ENCODE data around the gene PREP. TPM values are rescaled to one million over a fixed set of nuclear protein-coding genes. Genes with fewer than 3 reads are reported as not detected.

PREP gene
- total RNA-seq, 4 donors from 2014 or later: 32.9 to 63.2 (median 41.2) TPM

DNA sequence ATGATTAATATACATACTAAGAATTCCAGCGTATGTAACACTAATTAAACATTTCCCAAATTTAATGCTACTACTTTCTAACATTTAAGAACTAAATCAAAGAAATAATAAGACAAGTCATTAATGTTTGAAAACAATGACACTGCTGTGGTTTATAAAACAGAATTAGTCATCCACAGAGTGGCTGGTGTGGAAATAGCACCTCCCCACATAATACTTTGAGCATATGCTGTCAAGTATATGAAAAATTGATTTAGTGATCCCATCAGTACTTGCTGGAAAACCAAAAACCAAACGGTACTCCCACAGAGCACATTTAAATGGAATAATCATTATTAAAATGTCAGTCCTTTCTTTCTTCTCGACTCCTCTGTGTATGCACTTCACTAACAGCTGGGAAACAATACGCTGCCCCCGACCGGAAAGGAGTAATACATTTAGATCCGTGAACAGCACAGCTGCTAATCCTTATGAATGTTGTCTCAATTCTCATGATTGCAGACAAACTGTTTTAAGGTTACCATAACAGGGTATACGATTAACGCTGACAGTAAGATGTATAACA lies 78.4 kb downstream of the PREP start:
- Histone ChIP-seq H3K36me3 (peaks cover 0 to 39% (median 0%) of the 10 kb centered on the region in 4 donors), H3K4me1 (peaks cover 7 to 29% (median 16%) of the 10 kb centered on the region in 4 donors), H3K4me3 (no peak overlapping the region), H3K27ac (no peak overlapping the region), H3K9me3 (no peaks in the 10 kb centered on the region), H3K27me3 (no peaks in the 10 kb centered on the region)
- no peak for DNase-seq
- in situ Hi-C loops (cut with MboI; ENCODE audit: low pct_ligation_motif_present in 1 of 4, low pct_unique_long_range_greater_than_20kb in 1 of 4, low sequenced_read_pairs in 3 of 4): no loop called here
- WGBS, 2 donors (ENCODE audit: low coverage in 1 of 2): 84 to 89% methylated on average over 9 of the region's 9 CpGs
- intact Hi-C loops (cut with DNase I; ENCODE audit: low total_unique reads): no loop called here
- TF ChIP-seq EP300 (IDR thresholded peaks at IDR 0.05; ENCODE audit: low read depth) (no peak), POLR2AphosphoS5 (IDR thresholded peaks at IDR 0.05) (no peak), POLR2A (IDR thresholded peaks at IDR 0.05) (no peak)
- TF ChIP-seq, protein P1, sequence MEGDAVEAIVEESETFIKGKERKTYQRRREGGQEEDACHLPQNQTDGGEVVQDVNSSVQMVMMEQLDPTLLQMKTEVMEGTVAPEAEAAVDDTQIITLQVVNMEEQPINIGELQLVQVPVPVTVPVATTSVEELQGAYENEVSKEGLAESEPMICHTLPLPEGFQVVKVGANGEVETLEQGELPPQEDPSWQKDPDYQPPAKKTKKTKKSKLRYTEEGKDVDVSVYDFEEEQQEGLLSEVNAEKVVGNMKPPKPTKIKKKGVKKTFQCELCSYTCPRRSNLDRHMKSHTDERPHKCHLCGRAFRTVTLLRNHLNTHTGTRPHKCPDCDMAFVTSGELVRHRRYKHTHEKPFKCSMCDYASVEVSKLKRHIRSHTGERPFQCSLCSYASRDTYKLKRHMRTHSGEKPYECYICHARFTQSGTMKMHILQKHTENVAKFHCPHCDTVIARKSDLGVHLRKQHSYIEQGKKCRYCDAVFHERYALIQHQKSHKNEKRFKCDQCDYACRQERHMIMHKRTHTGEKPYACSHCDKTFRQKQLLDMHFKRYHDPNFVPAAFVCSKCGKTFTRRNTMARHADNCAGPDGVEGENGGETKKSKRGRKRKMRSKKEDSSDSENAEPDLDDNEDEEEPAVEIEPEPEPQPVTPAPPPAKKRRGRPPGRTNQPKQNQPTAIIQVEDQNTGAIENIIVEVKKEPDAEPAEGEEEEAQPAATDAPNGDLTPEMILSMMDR (IDR thresholded peaks at IDR 0.05): no peak

DNA sequence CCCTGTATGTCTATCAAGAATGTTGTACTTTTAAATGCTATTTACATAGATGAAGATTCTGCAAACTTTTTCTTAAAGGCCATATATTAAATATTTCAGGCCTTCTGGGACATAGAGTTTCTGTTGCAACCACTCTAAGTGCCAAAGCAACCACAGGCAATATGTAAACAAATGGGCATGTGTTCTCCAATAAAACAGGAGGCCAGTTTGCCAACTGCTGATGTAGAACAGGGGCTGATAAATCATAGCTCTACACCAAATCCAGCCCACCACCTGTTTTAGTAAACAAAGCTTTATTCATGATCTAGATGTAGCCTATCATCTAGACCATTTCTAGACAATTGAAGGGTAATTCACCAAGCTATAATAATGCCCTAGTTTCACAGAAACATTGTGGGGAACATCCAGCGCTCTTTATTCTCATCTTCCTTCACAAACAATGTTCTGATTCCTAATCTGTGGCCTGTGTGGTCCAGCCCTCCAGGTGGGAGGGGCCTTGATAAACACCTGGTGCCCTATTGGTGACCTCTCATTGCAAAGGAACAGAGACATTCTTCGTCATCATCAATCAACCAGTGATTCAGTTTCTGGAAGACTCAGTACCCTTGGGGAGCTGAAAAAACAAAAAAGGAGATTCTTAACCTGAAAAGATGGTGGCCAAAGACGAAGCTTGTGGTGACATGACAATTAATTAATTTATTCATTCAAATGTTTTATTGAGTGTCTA lies 80.2 kb downstream of the PREP start:
- TF ChIP-seq POLR2AphosphoS5 (IDR thresholded peaks at IDR 0.05) (no peak), POLR2A (IDR thresholded peaks at IDR 0.05) (no peak), EP300 (IDR thresholded peaks at IDR 0.05; ENCODE audit: low read depth) (no peak)
- TF ChIP-seq, protein P1 (IDR thresholded peaks at IDR 0.05): no peak
- Histone ChIP-seq H3K27ac (no peak overlapping the region), H3K4me3 (no peak overlapping the region), H3K4me1 (peaks cover 6 to 27% (median 16%) of the 10 kb centered on the region in 4 donors), H3K9me3 (no peaks in the 10 kb centered on the region), H3K36me3 (peaks cover 0 to 26% (median 0%) of the 10 kb centered on the region in 4 donors), H3K27me3 (no peaks in the 10 kb centered on the region)
- no peak for DNase-seq
- 82 to 85% methylated on average over 3 of the region's 3 CpGs for WGBS, 2 donors (ENCODE audit: low coverage in 1 of 2)
- in situ Hi-C loops (cut with MboI; ENCODE audit: low pct_ligation_motif_present in 1 of 4, low pct_unique_long_range_greater_than_20kb in 1 of 4, low sequenced_read_pairs in 3 of 4): no loop called here
- intact Hi-C loops (cut with DNase I; ENCODE audit: low total_unique reads): no loop called here

DNA sequence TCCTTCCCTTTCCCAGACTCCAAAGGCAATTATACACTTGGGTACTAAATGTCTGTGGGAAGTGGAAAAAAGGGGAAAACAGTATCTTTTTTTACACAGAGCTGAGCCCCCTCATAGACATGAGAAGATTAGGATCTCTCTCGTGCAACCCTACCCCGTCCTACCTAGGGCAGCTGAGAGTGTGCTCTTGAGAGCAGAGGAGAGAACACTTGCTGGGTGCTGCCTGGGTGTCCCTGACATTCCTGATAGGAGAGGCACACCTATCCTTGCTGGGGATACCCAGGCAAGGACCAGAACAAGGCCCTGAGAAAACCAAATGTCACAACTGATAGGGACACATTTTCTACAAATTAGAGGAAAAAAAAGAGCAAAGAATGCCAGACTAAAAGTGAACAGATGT lies 81.2 kb downstream of the PREP start:
- WGBS, 2 donors (ENCODE audit: low coverage in 1 of 2): 89 to 100% methylated on average over 2 of the region's 2 CpGs
- H3K27ac ChIP-seq: no peak overlapping the region
- no peaks in the 10 kb centered on the region for H3K9me3 ChIP-seq
- in situ Hi-C loops (cut with MboI; ENCODE audit: low pct_ligation_motif_present in 1 of 4, low pct_unique_long_range_greater_than_20kb in 1 of 4, low sequenced_read_pairs in 3 of 4): no loop called here
- H3K36me3 ChIP-seq: peaks cover 0 to 20% (median 0%) of the 10 kb centered on the region in 4 donors
- intact Hi-C loops (cut with DNase I; ENCODE audit: low total_unique reads): no loop called here
- TF ChIP-seq, protein P1 (IDR thresholded peaks at IDR 0.05): no peak
- TF ChIP-seq POLR2A (IDR thresholded peaks at IDR 0.05) (no peak), POLR2AphosphoS5 (IDR thresholded peaks at IDR 0.05) (no peak), EP300 (IDR thresholded peaks at IDR 0.05; ENCODE audit: low read depth) (no peak)
- peaks cover 0 to 17% (median 8%) of the 10 kb centered on the region in 4 donors for H3K4me1 ChIP-seq
- no peak for DNase-seq
- no peaks in the 10 kb centered on the region for H3K27me3 ChIP-seq
- no peak overlapping the region for H3K4me3 ChIP-seq

DNA sequence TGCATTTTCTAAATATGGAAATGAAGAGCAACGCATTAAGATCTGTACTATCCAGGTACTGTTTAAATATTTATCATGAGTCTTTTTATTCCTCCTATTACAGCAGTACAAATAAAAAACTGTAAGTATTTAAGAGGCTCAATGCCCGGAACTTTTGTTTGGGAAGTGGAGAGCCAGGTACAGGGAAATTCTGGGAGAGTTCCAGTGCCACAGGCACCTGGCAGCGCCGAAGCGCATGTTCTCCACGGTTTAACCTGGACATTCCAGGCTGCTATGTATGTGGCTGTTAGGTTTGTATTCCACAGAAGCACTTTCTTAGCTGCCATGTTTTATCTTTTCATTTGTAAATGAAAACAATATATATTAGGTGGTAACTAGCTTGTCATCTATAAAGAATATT lies 81.7 kb downstream of the PREP start:
- TF ChIP-seq POLR2AphosphoS5 (IDR thresholded peaks at IDR 0.05): no peak
- no peak for TF ChIP-seq POLR2A (IDR thresholded peaks at IDR 0.05)
- TF ChIP-seq, protein P1 (IDR thresholded peaks at IDR 0.05): no peak
- no peak for TF ChIP-seq EP300 (IDR thresholded peaks at IDR 0.05; ENCODE audit: low read depth)
- in situ Hi-C loops (cut with MboI; ENCODE audit: low pct_ligation_motif_present in 1 of 4, low pct_unique_long_range_greater_than_20kb in 1 of 4, low sequenced_read_pairs in 3 of 4): no loop called here
- DNase-seq: no peak
- Histone ChIP-seq H3K4me3 (no peak overlapping the region), H3K9me3 (no peaks in the 10 kb centered on the region), H3K27ac (no peak overlapping the region), H3K27me3 (no peaks in the 10 kb centered on the region), H3K4me1 (peaks cover 0 to 12% (median 3%) of the 10 kb centered on the region in 4 donors), H3K36me3 (peaks cover 0 to 21% (median 0%) of the 10 kb centered on the region in 4 donors)
- WGBS, 2 donors (ENCODE audit: low coverage in 1 of 2): 28 to 67% methylated on average over 3 to 6 of the region's 6 CpGs
- intact Hi-C loops (cut with DNase I; ENCODE audit: low total_unique reads): no loop called here
